ENCODE data around the gene SDK2.

DNA sequence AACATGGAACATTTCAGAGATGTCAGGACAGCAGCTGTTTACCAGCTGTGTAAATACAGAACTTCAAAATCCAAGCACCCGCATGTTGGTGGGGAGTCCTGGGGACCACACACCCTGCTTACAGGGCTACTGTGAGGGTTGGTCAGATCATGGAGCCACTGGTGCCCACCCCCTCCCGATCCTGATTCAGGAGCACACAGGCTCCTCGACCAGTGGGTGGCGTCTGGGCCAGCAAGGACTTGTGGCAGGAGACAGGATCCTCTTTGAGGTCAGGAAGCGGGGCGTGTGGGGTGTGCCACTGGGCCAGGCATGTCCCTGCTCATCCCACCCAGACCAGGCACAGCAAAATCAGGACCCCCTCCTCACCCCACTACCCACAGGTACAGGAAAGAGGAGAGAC, 83.6 kb downstream of the SDK2 start:
- TF ChIP-seq, protein P1, sequence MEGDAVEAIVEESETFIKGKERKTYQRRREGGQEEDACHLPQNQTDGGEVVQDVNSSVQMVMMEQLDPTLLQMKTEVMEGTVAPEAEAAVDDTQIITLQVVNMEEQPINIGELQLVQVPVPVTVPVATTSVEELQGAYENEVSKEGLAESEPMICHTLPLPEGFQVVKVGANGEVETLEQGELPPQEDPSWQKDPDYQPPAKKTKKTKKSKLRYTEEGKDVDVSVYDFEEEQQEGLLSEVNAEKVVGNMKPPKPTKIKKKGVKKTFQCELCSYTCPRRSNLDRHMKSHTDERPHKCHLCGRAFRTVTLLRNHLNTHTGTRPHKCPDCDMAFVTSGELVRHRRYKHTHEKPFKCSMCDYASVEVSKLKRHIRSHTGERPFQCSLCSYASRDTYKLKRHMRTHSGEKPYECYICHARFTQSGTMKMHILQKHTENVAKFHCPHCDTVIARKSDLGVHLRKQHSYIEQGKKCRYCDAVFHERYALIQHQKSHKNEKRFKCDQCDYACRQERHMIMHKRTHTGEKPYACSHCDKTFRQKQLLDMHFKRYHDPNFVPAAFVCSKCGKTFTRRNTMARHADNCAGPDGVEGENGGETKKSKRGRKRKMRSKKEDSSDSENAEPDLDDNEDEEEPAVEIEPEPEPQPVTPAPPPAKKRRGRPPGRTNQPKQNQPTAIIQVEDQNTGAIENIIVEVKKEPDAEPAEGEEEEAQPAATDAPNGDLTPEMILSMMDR (IDR thresholded peaks at IDR 0.05; ENCODE audit: insufficient read depth, low read depth, low read length), result no peak
- no peak for TF ChIP-seq EZH2 (IDR thresholded peaks at IDR 0.05; ENCODE audit: insufficient read depth, low read length)
